Prostate gland (tissue), 2 donors: Measurements from ENCODE around the gene EFR3B. TPM values are rescaled to one million over a fixed set of nuclear protein-coding genes. Genes with fewer than 3 reads are reported as not detected.

Source experiments
- DNase-seq: peaks from one replicate; pipeline ENCODE4 v3.0.0-alpha.2; 2019; ENCODE audit warnings: low spot score
- H3K27ac ChIP-seq, 2 donors: fragments of 200-600 bp; sonication (generic); 2 replicates each; pipeline ENCODE4 v1.5.1; 2017 to 2019
- H3K27me3 ChIP-seq: fragments of 200-600 bp; sonication (generic); replicated peaks from 2 replicates; pipeline ENCODE4 v1.5.1; 2019; ENCODE audit not compliant: insufficient read depth
- H3K36me3 ChIP-seq, 2 donors: fragments of 200-600 bp; sonication (generic); 1 replicate in 1 of 2; 2 replicates in 1 of 2; pipeline versions ENCODE4 v1.5.1 to v1.8.1; 2017 to 2019
- H3K4me1 ChIP-seq: fragments of 200-600 bp; sonication (generic); replicated peaks from 2 replicates; pipeline ENCODE4 v1.5.1; 2019
- H3K4me3 ChIP-seq, 2 donors: fragments of 200-600 bp; sonication (generic); 2 replicates each; pipeline ENCODE4 v1.5.1; 2017 to 2019
- H3K9me3 ChIP-seq: fragments of 200-600 bp; sonication (generic); 2 replicates; pipeline ENCODE4 v1.5.1; 2017
- CTCF ChIP-seq, 4 experiments: fragments of 200-600 bp in 2 of 4; fragments of 450-650 bp in 2 of 4; sonication (generic) in 2 of 4; IDR thresholded peaks; 1 replicate in 3 of 4; 2 replicates in 1 of 4; pipeline ENCODE4 v1.5.1; 2016 to 2019; ENCODE audit warnings: antibody characterized with exemption in 4 of 4, mild to moderate bottlenecking in 2 of 4, moderate library complexity in 2 of 4
- POLR2A ChIP-seq: fragments of 450-650 bp; IDR thresholded peaks from one replicate; pipeline ENCODE4 v1.6.1; 2016; ENCODE audit warnings: antibody characterized with exemption, mild to moderate bottlenecking
- POLR2AphosphoS5 ChIP-seq: sonication (generic); formaldehyde crosslinking; IDR thresholded peaks from one replicate; pipeline ENCODE4 v1.6.1; 2017; ENCODE audit warnings: antibody characterized with exemption
- WGBS: methylation state at CpG from one replicate; pipeline ENCODE4 v1.1.5; 2018; 5-methylcytosine and 5-hydroxymethylcytosine counted together
- intact Hi-C: fragments of 100-400 bp; cut with DNase I; formaldehyde crosslinking; loops from one replicate; pipeline ENCODE4 v1.14.2; 2022
- total RNA-seq, 2 donors: library from RNA; depleted of rRNA; stranded (reverse); fragments of >200 nt; gene quantifications; one replicate each; pipeline ENCODE4 v1.1.0, GENCODE V29; 2016

Gene EFR3B
- total RNA-seq, 2 donors from 2014 or later: 0.14 to 1.6 TPM

- intact Hi-C loops: no loop called here
- H3K4me3 ChIP-seq: no peak overlapping the region
- no peak for DNase-seq
- no peaks in the 10 kb centered on the region for H3K9me3 ChIP-seq
- TF ChIP-seq CTCF (IDR thresholded peaks at IDR 0.05): no peak
- H3K4me1 ChIP-seq: no peaks in the 10 kb centered on the region
- WGBS: 58% methylated on average over 9 of the region's 9 CpGs
- no peak overlapping the region for H3K27ac ChIP-seq
- H3K36me3 ChIP-seq: no peaks in the 10 kb centered on the region
- H3K27me3 ChIP-seq: no peaks in the 10 kb centered on the region
These were observed 14.4 kb downstream of the EFR3B start for GRCh38 chr2:25056098-25056821.

- no peak for TF ChIP-seq POLR2AphosphoS5
- no peak for TF ChIP-seq CTCF (IDR thresholded peaks at IDR 0.05)
- no peak for TF ChIP-seq POLR2A
- no peak for DNase-seq
- no peak overlapping the region for H3K27ac ChIP-seq
- intact Hi-C loops: no loop called here
- no peaks in the 10 kb centered on the region for H3K27me3 ChIP-seq
- H3K36me3 ChIP-seq: no peaks in the 10 kb centered on the region
- no peaks in the 10 kb centered on the region for H3K9me3 ChIP-seq
- 67% methylated on average over 11 of the region's 11 CpGs for WGBS
- no peak overlapping the region for H3K4me3 ChIP-seq
- H3K4me1 ChIP-seq: no peaks in the 10 kb centered on the region
These were observed 20.6 kb downstream of the EFR3B start for GRCh38 chr2:25062511-25062917.

GRCh38 chr2:25063876-25064660 is 22.2 kb downstream of the EFR3B start:
- DNase-seq: no peak
- 14% methylated on average over 13 of the region's 13 CpGs for WGBS
- TF ChIP-seq POLR2AphosphoS5: no peak
- no peak for TF ChIP-seq POLR2A
- TF ChIP-seq CTCF (IDR thresholded peaks at IDR 0.05): no peak

GRCh38 chr2:25065768-25066167 is 23.9 kb downstream of the EFR3B start:
- Histone ChIP-seq H3K27me3 (no peaks in the 10 kb centered on the region), H3K27ac (no peak overlapping the region), H3K4me1 (no peaks in the 10 kb centered on the region), H3K9me3 (no peaks in the 10 kb centered on the region), H3K36me3 (no peaks in the 10 kb centered on the region), H3K4me3 (no peak overlapping the region)
- WGBS: 99% methylated on average over 4 of the region's 4 CpGs
- TF ChIP-seq CTCF (IDR thresholded peaks at IDR 0.05) (no peak), POLR2AphosphoS5 (no peak), POLR2A (no peak)
- intact Hi-C loops: no loop called here
- no peak for DNase-seq

More at GRCh38 chr2:25063876-25064660, 22.2 kb downstream of the EFR3B start:
- H3K9me3 ChIP-seq: no peaks in the 10 kb centered on the region
- H3K27me3 ChIP-seq: no peaks in the 10 kb centered on the region
- H3K4me3 ChIP-seq: no peak overlapping the region
- H3K4me1 ChIP-seq: no peaks in the 10 kb centered on the region
- no peaks in the 10 kb centered on the region for H3K36me3 ChIP-seq
- intact Hi-C loops: no loop called here
- no peak overlapping the region for H3K27ac ChIP-seq
